A673 (cell line): ENCODE results near the gene COPS4.

Experiments used
- CTCF ChIP-seq: fragments of 300-800, 200-600 bp; sonication (generic); conservative IDR thresholded peaks from 2 replicates; pipeline ENCODE4 v1.5.1; 2017; ENCODE audit warnings: low read depth, mild to moderate bottlenecking, antibody characterized with exemption, low read length, moderate library complexity, mixed read lengths
- EZH2 ChIP-seq: fragments of 200-600 bp; sonication (generic); IDR thresholded peaks from 2 replicates; pipeline ENCODE4 v1.6.1; 2017; ENCODE audit warnings: borderline replicate concordance, low read depth, mild to moderate bottlenecking, mixed read lengths, antibody characterized with exemption, low read length; ENCODE audit not compliant: poor library complexity, severe bottlenecking

- TF ChIP-seq EZH2 = no peak
- no peak for TF ChIP-seq CTCF
Observed at GRCh38 chr4:83112678-83113428, 77.9 kb downstream of the COPS4 start.
